Pancreas (tissue), 10 donors: ENCODE data around the gene MAGI1. TPM values are rescaled to one million over a fixed set of nuclear protein-coding genes. Genes with fewer than 3 reads are reported as not detected.

Experiments
- ATAC-seq, 4 donors: fragments of 200-7000 bp; cut with Tn5 transposase; one replicate each; pipeline versions ENCODE4 v1.8.0 to v1.9.1; 2020; ENCODE audit warnings: mild to moderate bottlenecking in 4 of 4, moderate library complexity in 4 of 4
- DNase-seq, 6 donors: peaks; one replicate each; pipeline ENCODE4 v3.0.0-alpha.2; 2020
- FAIRE-seq: peaks from 2 replicates; lab custom pipeline; 2012; peaks lifted over from hg19 to GRCh38; lab: Jason Lieb, UNC
- H3K27ac ChIP-seq, 4 donors: fragments of 200-600 bp; sonication (generic); 1 replicate in 3 of 4; 2 replicates in 1 of 4; pipeline versions ENCODE4 v1.5.0 to v1.8.0; 2020
- H3K27me3 ChIP-seq, 4 donors: fragments of 200-600 bp; one replicate each; pipeline ENCODE4 v1.8.0; 2021
- H3K36me3 ChIP-seq, 3 donors: fragments of 200-600 bp; sonication (generic) in 1 of 3; one replicate each; pipeline versions ENCODE4 v1.5.0 to v1.8.0; 2020 to 2021
- H3K4me1 ChIP-seq, 3 donors: fragments of 200-600 bp; one replicate each; pipeline ENCODE4 v1.8.0; 2021
- H3K4me3 ChIP-seq, 4 donors: fragments of 200-600 bp; sonication (generic) in 2 of 4; one replicate each; pipeline versions ENCODE4 v1.5.0 to v1.8.0; 2020 to 2021
- H3K9me3 ChIP-seq, 4 donors: fragments of 200-600 bp; one replicate each; pipeline ENCODE4 v1.8.0; 2021
- WGBS, 2 donors: extraction: QIAGEN DNeasy Blood & Tissue Kit; methylation state at CpG; one replicate each; pipeline ENCODE4 v1.1.7; 2013; 5-methylcytosine and 5-hydroxymethylcytosine counted together
- intact Hi-C, 3 donors: fragments of 100-400 bp; cut with DNase I; formaldehyde crosslinking; loops; one replicate each; pipeline versions ENCODE4 v1.11.1 to v1.14.2; 2022
- polyA plus RNA-seq, 2 donors: library from polyadenylated mRNA; stranded (reverse); fragments of 200-250 nt; gene quantifications; one replicate each; pipeline ENCODE4 v1.2.3, GENCODE V29; 2013
- total RNA-seq, 6 donors: library from RNA; stranded (reverse); fragmentation: NEBNext Ultra II Directional in 4 of 6; extraction: Animal tissue kit (Norgen Biotek cat#: 25700) in 4 of 6; gene quantifications; one replicate each; pipeline versions ENCODE4 v1.2.1 to v1.2.4, GENCODE V29; 2021 to 2023
- TF ChIP-seq, protein P1 (sequence below), 4 donors: fragments of 200-600 bp; sonication (generic) in 3 of 4; IDR thresholded peaks; one replicate each; pipeline versions ENCODE4 v1.5.0 to v1.8.0; 2021; ENCODE audit warnings: antibody characterized with exemption in 4 of 4
- donor health status: healthy with polysubstance abuse.
- donor health status: DM: no; HTN: no; CAD: no; lungs with moderate emphysema.
- donor health status: DM: no; HTN: no; CAD: no.
- donor health status: control.
- donor health status: control.
- donor health status: Bipolar disorder and iron deficiency.
- donor health status: DM: yes; HTN: yes; CAD: no.
- donor health status: DM: no; HTN: no; CAD: no.
- donor health status: DM: no; HTN: no; CAD: no.
- donor health status: DM: yes; HTN: yes; CAD: no.

Gene MAGI1
- total and polyA plus RNA-seq, 8 donors: 19.7 to 45.1 (median 28.0) TPM

- Histone ChIP-seq H3K4me1 (no peaks in the 10 kb centered on the region), H3K27ac (no peak overlapping the region), H3K27me3 (no peaks in the 10 kb centered on the region), H3K4me3 (no peak overlapping the region), H3K36me3 (no peaks in the 10 kb centered on the region), H3K9me3 (no peaks in the 10 kb centered on the region)
- WGBS, 2 donors: 73 to 86% methylated on average over 1 of the region's 1 CpG
- ATAC-seq (no peak), FAIRE-seq (no peak), DNase-seq (no peak)
- intact Hi-C loops: no loop called here
- TF ChIP-seq, protein P1, sequence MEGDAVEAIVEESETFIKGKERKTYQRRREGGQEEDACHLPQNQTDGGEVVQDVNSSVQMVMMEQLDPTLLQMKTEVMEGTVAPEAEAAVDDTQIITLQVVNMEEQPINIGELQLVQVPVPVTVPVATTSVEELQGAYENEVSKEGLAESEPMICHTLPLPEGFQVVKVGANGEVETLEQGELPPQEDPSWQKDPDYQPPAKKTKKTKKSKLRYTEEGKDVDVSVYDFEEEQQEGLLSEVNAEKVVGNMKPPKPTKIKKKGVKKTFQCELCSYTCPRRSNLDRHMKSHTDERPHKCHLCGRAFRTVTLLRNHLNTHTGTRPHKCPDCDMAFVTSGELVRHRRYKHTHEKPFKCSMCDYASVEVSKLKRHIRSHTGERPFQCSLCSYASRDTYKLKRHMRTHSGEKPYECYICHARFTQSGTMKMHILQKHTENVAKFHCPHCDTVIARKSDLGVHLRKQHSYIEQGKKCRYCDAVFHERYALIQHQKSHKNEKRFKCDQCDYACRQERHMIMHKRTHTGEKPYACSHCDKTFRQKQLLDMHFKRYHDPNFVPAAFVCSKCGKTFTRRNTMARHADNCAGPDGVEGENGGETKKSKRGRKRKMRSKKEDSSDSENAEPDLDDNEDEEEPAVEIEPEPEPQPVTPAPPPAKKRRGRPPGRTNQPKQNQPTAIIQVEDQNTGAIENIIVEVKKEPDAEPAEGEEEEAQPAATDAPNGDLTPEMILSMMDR (IDR thresholded peaks at IDR 0.05): no peak
Observed at GRCh38 chr3:65540666-65541065, 498.1 kb downstream of the MAGI1 start.

DNA sequence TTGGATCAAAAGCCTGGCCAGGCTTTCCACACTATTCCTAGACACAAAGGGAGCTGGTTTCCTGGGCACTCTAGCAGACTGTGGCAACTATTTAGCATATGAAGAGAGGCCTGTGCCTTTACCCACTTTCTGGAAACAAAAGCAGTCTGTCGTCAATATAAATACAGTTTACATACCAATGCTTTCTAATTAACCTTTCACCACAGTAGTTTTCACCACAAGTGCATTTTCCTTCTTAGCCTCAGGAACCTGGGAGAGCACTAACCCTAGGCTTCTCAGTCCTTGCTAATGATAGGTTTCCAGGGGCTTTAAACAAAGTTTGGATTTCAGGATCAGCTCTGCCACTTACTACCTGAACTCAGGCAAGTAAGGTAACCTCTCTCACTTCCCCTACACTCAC, 499.1 kb downstream of the MAGI1 start:
- Histone ChIP-seq H3K36me3 (no peaks in the 10 kb centered on the region), H3K27me3 (no peaks in the 10 kb centered on the region), H3K4me3 (no peak overlapping the region), H3K4me1 (no peaks in the 10 kb centered on the region), H3K9me3 (no peaks in the 10 kb centered on the region), H3K27ac (no peak overlapping the region)
- WGBS, 2 donors: 48 to 63% methylated on average over 1 of the region's 1 CpG
- ATAC-seq (no peak), FAIRE-seq (no peak), DNase-seq (no peak)
- intact Hi-C loops: no loop called here
- TF ChIP-seq, protein P1 (IDR thresholded peaks at IDR 0.05): no peak

- FAIRE-seq (no peak), DNase-seq (no peak), ATAC-seq (no peak)
- Histone ChIP-seq H3K27ac (no peak overlapping the region), H3K27me3 (no peaks in the 10 kb centered on the region), H3K4me3 (no peak overlapping the region), H3K9me3 (no peaks in the 10 kb centered on the region), H3K4me1 (no peaks in the 10 kb centered on the region), H3K36me3 (no peaks in the 10 kb centered on the region)
- intact Hi-C loops: no loop called here
- TF ChIP-seq, protein P1 (IDR thresholded peaks at IDR 0.05): no peak
- 93 to 95% methylated on average over 1 of the region's 1 CpG for whole genome bisulfite sequencing, 2 donors
Observed at GRCh38 chr3:65538101-65538500, 500.6 kb downstream of the MAGI1 start.

- TF ChIP-seq, protein P1 (IDR thresholded peaks at IDR 0.05): no peak
Observed at GRCh38 chr3:65537109-65537508, 501.6 kb downstream of the MAGI1 start.

GRCh38 chr3:65535260-65535659, 503.5 kb downstream of the MAGI1 start:
- Histone ChIP-seq H3K4me1 (no peaks in the 10 kb centered on the region), H3K9me3 (no peaks in the 10 kb centered on the region), H3K27me3 (no peaks in the 10 kb centered on the region), H3K27ac (no peak overlapping the region), H3K4me3 (no peak overlapping the region), H3K36me3 (no peaks in the 10 kb centered on the region)
- DNase-seq (no peak), ATAC-seq (no peak), FAIRE-seq (no peak)
- intact Hi-C loops: no loop called here
- TF ChIP-seq, protein P1 (IDR thresholded peaks at IDR 0.05): no peak
- WGBS, 2 donors: 71 to 75% methylated on average over 2 of the region's 2 CpGs

More at GRCh38 chr3:65537109-65537508, 501.6 kb downstream of the MAGI1 start:
- intact Hi-C loops: no loop called here
- H3K4me1 ChIP-seq: no peaks in the 10 kb centered on the region
- no peaks in the 10 kb centered on the region for H3K36me3 ChIP-seq
- WGBS, 2 donors: 90 to 97% methylated on average over 3 of the region's 3 CpGs
- no peak for FAIRE-seq
- no peaks in the 10 kb centered on the region for H3K9me3 ChIP-seq
- H3K27me3 ChIP-seq: no peaks in the 10 kb centered on the region
- no peak overlapping the region for H3K27ac ChIP-seq
- ATAC-seq: no peak
- H3K4me3 ChIP-seq: no peak overlapping the region
- no peak for DNase-seq
